ENCODE data around the gene PXN.

PXN gene

GRCh38 chr12:120170631-120171030, 94.9 kb downstream of the PXN start:
- DNase-seq, result no peak

- DNase-seq, result no peak
These were observed 95.6 kb downstream of the PXN start for GRCh38 chr12:120169946-120170345.

- no peak for DNase-seq
These were observed 97.2 kb downstream of the PXN start for GRCh38 chr12:120168337-120168736.

- no peak for DNase-seq
These were observed 97.9 kb downstream of the PXN start for GRCh38 chr12:120167529-120168095.

- DNase-seq, result no peak
These were observed 101.2 kb downstream of the PXN start for GRCh38 chr12:120164293-120164692.

- DNase-seq, result no peak
These were observed 102.8 kb downstream of the PXN start for GRCh38 chr12:120162763-120163162.

GRCh38 chr12:120161852-120162251, 103.7 kb downstream of the PXN start:
- no peak for DNase-seq

Data from suppressor macrophage (primary cell).